ENCODE measurements around the gene MTMR11. TPM values are rescaled to one million over a fixed set of nuclear protein-coding genes. Genes with fewer than 3 reads are reported as not detected.

The MTMR11 gene
- total and polyA plus RNA-seq, 9 of the 15 experiments (the other 6 are each of a cell fraction or from before 2014, with no cell fraction given), result 0.09 to 1.6 (median 0.51) TPM

DNA sequence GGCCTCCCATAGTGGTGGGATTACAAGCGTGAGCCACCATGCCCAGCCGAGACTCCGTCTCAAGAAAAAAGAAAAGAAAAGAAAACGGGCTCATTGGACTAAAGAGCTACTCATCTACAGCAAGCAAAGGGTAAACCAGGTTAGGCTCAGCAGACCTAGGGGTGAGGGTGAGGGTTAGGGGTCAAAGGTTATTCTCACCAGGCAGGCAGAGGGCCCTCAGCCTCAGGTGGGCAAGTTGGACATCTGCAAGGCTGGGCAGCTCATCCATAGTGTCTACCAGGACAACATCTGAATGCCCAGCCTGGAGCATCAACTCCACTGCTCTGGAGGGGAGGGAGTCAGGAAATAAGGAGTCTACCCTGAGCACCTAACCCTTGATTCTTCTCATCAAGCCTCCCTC, 3.5 kb downstream of the MTMR11 start:
- DNase-seq (ENCODE audit: extremely low read depth in 1 of 4, low spot score in 3 of 4), result no peak
- intact Hi-C loops (cut with micrococcal nuclease) (no loop called here), in situ Hi-C loops (cut with MboI) (no loop called here)
- H3K9me1 ChIP-seq (ENCODE audit: control insufficient read depth, insufficient read depth, low read length), result no peaks in the 10 kb centered on the region
- no peak overlapping the region for H3K9ac ChIP-seq (ENCODE audit: insufficient read depth in 1 of 2, low read depth in 2 of 2, low read length in 2 of 2)
- H3K27me3 ChIP-seq (ENCODE audit: control insufficient read depth in 2 of 2, insufficient read depth in 2 of 2, low read length in 2 of 2), result no peaks in the 10 kb centered on the region
- H3K9me3 ChIP-seq (replicated peaks; ENCODE audit: control insufficient read depth, insufficient read depth, low read depth, low read length), result no peaks in the 10 kb centered on the region
- ATAC-seq, result no peak
- peaks cover under 1% of the 10 kb centered on the region; the same call in 2 of the 3 replicates for H3K79me2 ChIP-seq (ENCODE audit: control insufficient read depth, insufficient read depth, low read length)
- no peak for TF ChIP-seq PHB (CRISPR knock-in tag; IDR thresholded peaks at IDR 0.05)
- peak; percentile 60; the same call in 1 of the 2 replicates for TF ChIP-seq NR2C1 (IDR thresholded peaks at IDR 0.05)
- TF ChIP-seq NR2C1 (tag; IDR thresholded peaks at IDR 0.05), result peak; percentile 59
- H3K4me3 ChIP-seq, result no peak overlapping the region
- WGBS (ENCODE audit: insufficient coverage, low coverage, missing lambda C conversion rate), result 90% methylated on average over 3 of the region's 4 CpGs
- no peak overlapping the region for H3K4me2 ChIP-seq (ENCODE audit: insufficient read depth, low read length)
- H3K36me3 ChIP-seq (ENCODE audit: control insufficient read depth, insufficient read depth, low read length), result no peaks in the 10 kb centered on the region
- H3K4me1 ChIP-seq (replicated peaks in 1 of 2; ENCODE audit: control insufficient read depth in 2 of 2, insufficient read depth in 2 of 2, low read length in 2 of 2), result peaks cover 26 to 36% of the 10 kb centered on the region in 2 experiments
- POLR2A ChIA-PET, result interaction anchor here (0.5 to 1.8 kb wide), 3 partner anchors 15 to 47 kb away, joined by 3 to 13 read pairs (median 10); a partner anchor contains a TSS
- H4K20me1 ChIP-seq (replicated peaks; ENCODE audit: control insufficient read depth, insufficient read depth, low read length), result no peaks in the 10 kb centered on the region
- BruUV-seq (replicated peaks), result no TSS peak
- CTCF ChIA-PET (ENCODE audit: low intra/inter-chr PET ratio), result no interaction called here
- no peak overlapping the region for H3K27ac ChIP-seq (ENCODE audit: extremely low read depth, low read depth, low read length)
- FAIRE-seq, result no peak
- H2AFZ ChIP-seq (ENCODE audit: low read depth, low read length), result no peak overlapping the region

DNA sequence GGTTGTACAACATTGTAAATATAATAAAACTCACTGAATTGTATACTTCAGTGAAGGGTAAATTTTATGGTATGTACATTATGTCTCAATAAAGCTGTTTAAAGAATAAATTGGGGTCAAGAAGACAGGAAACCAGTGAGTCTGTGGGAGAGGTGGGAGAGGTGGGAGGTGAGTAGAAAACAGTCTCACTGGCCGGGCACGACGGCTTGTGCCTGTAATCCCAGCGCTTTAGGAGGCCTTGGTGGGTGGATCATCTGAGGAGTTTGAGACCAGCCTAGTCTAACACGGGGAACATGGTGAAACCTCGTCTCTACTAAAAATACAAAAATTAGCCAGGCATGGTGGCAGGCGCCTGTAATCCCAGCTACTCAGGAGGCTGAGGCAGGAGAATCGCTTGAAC, 4.2 kb downstream of the MTMR11 start:
- no TSS peak for BruUV-seq (replicated peaks)

More for the DNA sequence above, 4.2 kb downstream of the MTMR11 start:
- Histone ChIP-seq H3K79me2 (ENCODE audit: control insufficient read depth, insufficient read depth, low read length) (peaks cover 7% of the 10 kb centered on the region; the same call in 2 of the 3 replicates), H3K36me3 (ENCODE audit: control insufficient read depth, insufficient read depth, low read length) (no peaks in the 10 kb centered on the region), H2AFZ (ENCODE audit: low read depth, low read length) (no peak overlapping the region), H3K4me3 (no peak overlapping the region), H3K27me3 (ENCODE audit: control insufficient read depth in 2 of 2, insufficient read depth in 2 of 2, low read length in 2 of 2) (no peaks in the 10 kb centered on the region), H3K9me3 (replicated peaks; ENCODE audit: control insufficient read depth, insufficient read depth, low read depth, low read length) (no peaks in the 10 kb centered on the region), H3K4me2 (ENCODE audit: insufficient read depth, low read length) (no peak overlapping the region), H3K4me1 (replicated peaks in 1 of 2; ENCODE audit: control insufficient read depth in 2 of 2, insufficient read depth in 2 of 2, low read length in 2 of 2) (peaks cover 21 to 29% of the 10 kb centered on the region in 2 experiments), H3K9me1 (ENCODE audit: control insufficient read depth, insufficient read depth, low read length) (no peaks in the 10 kb centered on the region), H3K27ac (ENCODE audit: extremely low read depth, low read depth, low read length) (no peak overlapping the region), H4K20me1 (replicated peaks; ENCODE audit: control insufficient read depth, insufficient read depth, low read length) (no peaks in the 10 kb centered on the region), H3K9ac (ENCODE audit: insufficient read depth in 1 of 2, low read depth in 2 of 2, low read length in 2 of 2) (no peak overlapping the region)
- ChIA-PET CTCF (ENCODE audit: low intra/inter-chr PET ratio) (no interaction called here), POLR2A (no interaction called here)
- in situ Hi-C loops (cut with MboI), result no loop called here
- no peak for TF ChIP-seq CHD1 (IDR thresholded peaks at IDR 0.05; ENCODE audit: low read length)
- DNase-seq (ENCODE audit: extremely low read depth in 1 of 4, low spot score in 3 of 4), result no peak
- no peak for ATAC-seq
- WGBS (ENCODE audit: insufficient coverage, low coverage, missing lambda C conversion rate), result 63% methylated on average over 7 of the region's 8 CpGs
- intact Hi-C loops (cut with micrococcal nuclease), result no loop called here
- FAIRE-seq, result no peak

All from K562 (cell line).